LNCAP (cell line): Measurements from ENCODE around the gene CDK5RAP1.

Experiments used
- TF ChIP-seq, protein P1 (sequence below): fragments of 450-650 bp; IDR thresholded peaks from 2 replicates; pipeline ENCODE4 v1.5.1; 2017; ENCODE audit warnings: mild to moderate bottlenecking

The CDK5RAP1 gene

GRCh38 chr20:33411242-33411641 lies 9.9 kb upstream of the CDK5RAP1 start:
- TF ChIP-seq, protein P1, sequence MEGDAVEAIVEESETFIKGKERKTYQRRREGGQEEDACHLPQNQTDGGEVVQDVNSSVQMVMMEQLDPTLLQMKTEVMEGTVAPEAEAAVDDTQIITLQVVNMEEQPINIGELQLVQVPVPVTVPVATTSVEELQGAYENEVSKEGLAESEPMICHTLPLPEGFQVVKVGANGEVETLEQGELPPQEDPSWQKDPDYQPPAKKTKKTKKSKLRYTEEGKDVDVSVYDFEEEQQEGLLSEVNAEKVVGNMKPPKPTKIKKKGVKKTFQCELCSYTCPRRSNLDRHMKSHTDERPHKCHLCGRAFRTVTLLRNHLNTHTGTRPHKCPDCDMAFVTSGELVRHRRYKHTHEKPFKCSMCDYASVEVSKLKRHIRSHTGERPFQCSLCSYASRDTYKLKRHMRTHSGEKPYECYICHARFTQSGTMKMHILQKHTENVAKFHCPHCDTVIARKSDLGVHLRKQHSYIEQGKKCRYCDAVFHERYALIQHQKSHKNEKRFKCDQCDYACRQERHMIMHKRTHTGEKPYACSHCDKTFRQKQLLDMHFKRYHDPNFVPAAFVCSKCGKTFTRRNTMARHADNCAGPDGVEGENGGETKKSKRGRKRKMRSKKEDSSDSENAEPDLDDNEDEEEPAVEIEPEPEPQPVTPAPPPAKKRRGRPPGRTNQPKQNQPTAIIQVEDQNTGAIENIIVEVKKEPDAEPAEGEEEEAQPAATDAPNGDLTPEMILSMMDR, result no peak

- TF ChIP-seq, protein P1, result no peak
These were observed 8.9 kb upstream of the CDK5RAP1 start for GRCh38 chr20:33410081-33410742.

DNA sequence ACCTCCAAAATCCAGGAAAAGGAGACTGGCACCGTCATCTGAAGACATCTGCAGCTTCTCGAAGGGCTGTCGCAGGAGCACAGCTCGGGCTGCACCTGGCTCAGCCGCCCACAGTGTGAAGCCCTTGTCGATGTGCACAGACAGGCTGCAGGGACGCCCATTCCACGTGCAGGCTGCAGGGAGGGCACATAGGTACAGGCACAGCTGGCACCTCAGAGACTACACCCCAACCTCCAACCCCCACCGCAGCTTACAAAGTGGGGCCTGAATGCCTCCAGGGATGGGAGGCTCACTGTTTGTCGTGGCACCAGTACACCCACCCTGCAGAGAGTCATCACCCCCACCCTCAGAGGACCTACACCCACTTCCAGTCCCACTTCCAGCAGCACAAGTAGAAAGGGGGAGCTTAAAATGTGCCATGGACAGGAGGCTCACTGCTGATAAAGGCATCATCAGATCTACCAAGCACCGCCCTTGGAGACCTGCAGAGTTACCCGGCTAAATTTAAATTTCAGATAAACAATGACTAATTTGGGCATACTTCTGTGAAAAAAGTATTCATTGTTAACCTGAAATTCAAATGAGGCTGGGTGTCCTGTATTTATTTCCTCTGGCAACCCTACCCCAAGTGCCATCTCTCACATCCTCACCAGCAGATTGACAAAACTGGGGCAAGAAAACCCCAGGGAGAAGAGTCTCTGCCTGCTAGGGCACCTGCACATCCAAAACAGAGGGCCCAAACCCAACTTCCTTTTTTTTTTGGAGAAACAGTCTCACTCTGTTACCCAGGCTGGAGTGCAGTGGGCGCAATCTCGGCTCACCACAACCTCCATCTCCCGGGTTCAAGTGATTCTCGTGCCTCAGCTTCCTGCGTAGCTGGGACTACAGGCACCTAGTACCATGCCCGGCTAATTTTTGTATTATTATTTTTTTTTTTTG lies 7.7 kb upstream of the CDK5RAP1 start:
- TF ChIP-seq, protein P1, result no peak

DNA sequence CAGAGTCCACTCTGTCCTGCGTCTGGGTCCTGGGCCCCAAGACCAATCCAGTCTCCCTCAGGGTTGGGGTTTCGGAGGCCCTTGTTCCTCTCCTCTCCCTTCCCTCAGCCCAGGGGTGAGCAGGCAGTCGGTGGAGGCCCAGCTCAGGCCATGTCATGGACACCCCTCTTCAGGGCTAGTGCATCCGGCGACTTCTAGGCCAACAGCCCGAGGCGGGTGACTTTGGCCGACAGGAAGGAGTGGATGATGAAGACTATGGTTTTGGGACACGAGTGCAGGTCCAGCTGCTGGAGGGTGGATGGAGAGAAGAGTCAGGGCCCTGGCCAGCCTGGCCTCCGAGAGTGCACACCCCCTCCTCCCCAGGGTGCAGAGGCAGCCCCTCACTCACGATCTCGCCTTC lies 7.0 kb upstream of the CDK5RAP1 start:
- TF ChIP-seq, protein P1, result no peak

DNA sequence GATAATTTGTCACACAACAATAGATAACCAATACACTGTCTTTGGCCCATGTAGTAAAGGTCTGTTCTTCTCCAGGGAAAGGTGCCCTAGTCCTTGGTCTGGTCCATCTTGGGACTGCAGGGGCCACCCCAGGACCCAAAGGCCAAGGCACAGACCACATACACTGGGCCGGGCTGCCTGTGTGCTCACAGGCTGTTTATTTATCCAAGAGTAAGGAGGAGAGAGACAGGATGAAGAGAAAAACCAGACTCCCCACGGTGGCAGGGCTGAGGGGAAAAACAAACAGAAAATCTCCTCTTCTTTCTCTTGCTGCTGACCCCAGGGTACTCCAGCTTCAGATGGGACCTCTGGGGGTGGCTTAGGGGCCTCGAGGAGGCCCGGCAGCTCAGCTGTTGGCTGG lies 6.5 kb upstream of the CDK5RAP1 start:
- TF ChIP-seq, protein P1, result no peak

DNA sequence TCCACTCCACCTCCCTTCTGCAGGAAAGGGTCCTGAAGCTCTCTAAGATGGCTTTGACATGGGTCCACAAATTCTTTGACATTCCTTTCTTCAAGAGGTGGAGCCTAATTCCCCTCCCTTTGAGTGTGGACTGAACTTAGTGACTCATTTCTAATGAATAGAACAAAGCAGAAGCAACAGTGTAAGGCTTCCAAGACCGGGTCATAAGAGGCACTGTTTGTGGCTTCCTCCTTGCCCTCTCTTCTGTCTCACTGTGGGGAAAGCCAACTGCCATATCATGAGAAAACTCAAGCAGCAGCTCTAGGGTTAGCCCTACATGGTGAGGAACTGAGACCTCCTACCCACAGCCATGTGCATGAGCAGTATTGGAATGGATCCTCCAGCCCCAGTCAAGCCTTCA lies 5.9 kb upstream of the CDK5RAP1 start:
- TF ChIP-seq, protein P1, result no peak

GRCh38 chr20:33404281-33404680 lies 3.0 kb upstream of the CDK5RAP1 start:
- TF ChIP-seq, protein P1, result no peak
